HG03439 (cell line): ENCODE measurements around the gene TMEM254.
"Not testable (repeated sequence)": the region's sequence is repeated elsewhere in the genome, so short reads cannot be mapped to it uniquely, and the experiment has no call there.

Source experiments
- ATAC-seq: cut with Tn5 transposase; IDR thresholded peaks from one replicate; pipeline ENCODE4 v1.9.1; 2021; ENCODE audit warnings: mild to moderate bottlenecking, moderate library complexity; ENCODE audit not compliant: unreplicated experiment

Gene TMEM254

DNA sequence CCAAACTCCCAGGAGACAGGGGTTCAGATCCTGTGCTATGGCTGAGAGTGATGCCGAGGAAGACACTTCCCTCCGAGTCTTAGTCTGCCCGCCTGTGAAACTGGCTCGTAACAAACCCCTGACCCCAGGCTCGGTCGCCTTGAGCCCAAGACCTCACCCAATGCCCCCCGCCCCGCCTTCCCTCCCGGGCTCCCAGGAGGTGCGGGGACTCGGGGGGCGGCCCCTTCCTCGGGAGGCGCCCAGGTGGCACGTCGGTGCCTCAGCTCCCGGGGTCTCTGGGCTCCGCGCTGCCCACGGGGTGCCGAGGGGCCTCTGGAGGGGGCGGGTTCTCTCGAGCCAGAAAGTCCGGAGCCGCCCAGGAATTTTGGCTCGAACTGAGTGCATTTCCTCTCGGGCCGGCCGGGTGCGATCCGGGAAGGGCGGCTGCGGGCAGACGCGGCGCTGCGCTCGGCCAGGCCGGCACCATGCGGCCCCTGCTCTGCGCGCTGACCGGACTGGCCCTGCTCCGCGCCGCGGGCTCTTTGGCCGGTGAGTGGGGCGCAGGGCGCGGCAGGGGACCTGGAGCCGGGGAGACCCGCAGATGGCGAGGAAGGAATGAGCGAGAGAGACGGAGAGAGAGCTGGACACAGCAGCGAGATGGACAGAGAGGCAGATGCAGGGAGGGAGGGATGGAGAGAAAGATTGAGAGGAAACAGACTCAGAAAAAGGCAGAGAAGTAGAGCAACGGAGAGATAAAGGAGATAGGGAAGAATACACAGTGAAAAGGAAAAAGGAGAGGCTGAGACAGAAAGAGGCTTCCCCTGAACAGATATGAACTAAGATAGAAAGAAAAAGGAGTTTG lies 54.1 kb downstream of the TMEM254 start, which contains the start of gene PLAC9:
Gene PLAC9, plus strand, starts transcription at position 432 of the 841 bp plus-strand sequence. Its CDS starts 33 bp downstream, at position 465.
- ATAC-seq: no peak

- ATAC-seq: no peak
These were observed 54.7 kb downstream of the TMEM254 start for GRCh38 chr10:80133206-80133605.

DNA sequence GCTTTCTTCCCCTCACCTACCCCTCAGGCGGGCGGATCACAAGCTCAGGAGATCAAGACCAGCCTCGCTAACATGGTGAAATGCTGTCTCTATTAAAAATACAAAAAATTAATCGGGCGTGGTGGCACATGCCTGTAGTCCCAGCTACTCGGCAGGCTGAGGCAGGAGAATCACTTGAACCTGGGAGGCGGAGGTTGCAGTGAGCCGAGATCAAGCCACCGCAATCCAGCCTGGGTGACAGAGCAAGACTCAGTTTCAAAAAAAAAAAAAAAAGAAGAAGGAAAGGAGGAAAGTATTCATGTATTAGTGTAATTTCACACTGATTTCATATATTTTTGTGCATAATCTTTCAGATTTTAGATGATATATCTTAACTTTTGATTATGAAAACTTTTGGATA lies 55.2 kb downstream of the TMEM254 start:
- not testable (repeated sequence) for ATAC-seq

DNA sequence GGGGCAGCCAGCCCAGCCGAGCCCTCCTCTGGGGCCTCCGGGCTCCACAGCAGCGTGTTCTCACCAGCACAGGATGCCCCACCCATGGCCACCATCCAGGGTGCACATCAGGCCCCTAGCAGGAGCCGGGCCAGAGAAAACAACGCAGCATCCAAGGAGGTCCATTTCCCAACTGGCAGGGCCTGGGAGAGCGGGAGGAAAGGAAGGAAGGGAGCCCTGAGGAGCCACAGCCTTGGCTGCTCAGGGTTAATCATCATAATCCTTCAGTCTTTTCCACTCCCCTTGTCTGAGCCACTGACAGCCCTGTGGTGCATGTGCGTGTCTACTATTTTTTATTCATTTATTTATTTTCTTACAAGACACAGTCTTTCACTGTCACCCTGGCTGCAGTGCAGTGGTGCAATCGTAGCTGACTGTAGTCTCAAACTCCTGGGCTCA lies 57.7 kb downstream of the TMEM254 start:
- no peak for ATAC-seq

DNA sequence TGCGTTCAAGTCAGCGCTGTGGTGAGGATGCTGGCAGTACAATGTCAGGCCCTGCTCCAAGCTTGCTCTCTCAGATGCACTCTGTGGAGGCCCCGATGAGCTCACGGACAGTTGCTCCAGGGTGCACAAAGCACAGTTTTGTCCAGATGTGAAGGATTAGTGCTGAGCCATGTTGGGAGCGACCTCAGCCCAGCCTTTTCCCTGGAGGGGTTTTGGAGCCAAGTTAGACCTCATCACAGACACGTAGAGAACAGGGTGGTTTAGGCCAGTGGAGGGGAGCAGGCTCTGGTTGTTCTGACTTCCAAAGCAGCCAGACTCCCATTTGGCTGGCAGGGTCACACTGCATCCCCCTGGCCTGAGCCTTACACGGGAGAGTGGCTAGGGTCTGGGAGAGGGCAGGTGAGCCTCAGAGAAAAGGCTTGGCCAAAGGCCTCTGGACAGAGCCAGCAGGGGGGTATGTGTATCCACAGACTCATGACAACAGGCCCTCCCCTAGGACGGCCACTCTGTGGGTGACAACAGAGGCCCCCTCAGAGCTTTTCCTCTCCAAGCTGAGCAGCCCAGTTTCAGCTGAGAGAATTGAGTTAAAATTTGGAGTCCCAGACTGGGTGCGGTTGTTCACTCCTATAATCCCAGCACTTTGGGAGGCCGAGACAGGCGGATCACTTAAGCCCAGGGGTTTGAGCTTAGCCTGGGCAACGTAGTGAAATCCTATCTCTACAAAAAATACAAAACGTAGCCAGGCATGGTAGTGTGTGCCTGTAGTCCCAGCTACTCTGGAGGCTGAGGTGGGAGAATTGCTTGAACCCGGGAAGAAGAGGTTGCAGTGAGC lies 58.8 kb downstream of the TMEM254 start:
- ATAC-seq: no peak

- ATAC-seq: no peak
These were observed 59.5 kb downstream of the TMEM254 start for GRCh38 chr10:80137920-80138319.

- no peak for ATAC-seq
These were observed 60.8 kb downstream of the TMEM254 start for GRCh38 chr10:80139265-80139664.

- no peak for ATAC-seq
These were observed 61.8 kb downstream of the TMEM254 start for GRCh38 chr10:80140251-80140650.

GRCh38 chr10:80141696-80142460 lies 63.4 kb downstream of the TMEM254 start:
- ATAC-seq: no peak
